HEK293 (cell line): ENCODE measurements around the gene EIF4B.

ENCODE experiments used
- CTCF ChIA-PET: fragments of 350-600 bp; formaldehyde crosslinking; extraction: SDS; loops from one replicate; lab custom pipeline; 2021; ENCODE audit warnings: antibody characterized with exemption; lab: Yijun Ruan, JAX
- POLR2A ChIA-PET: fragments of 300-600 bp; formaldehyde crosslinking; extraction: SDS; loops from one replicate; lab custom pipeline; 2020; ENCODE audit warnings: antibody characterized with exemption, inconsistent platforms; lab: Yijun Ruan, JAX
- H3K27ac ChIP-seq: fragments of 200-500 bp; sonication (Bioruptor generic); 2 replicates; pipeline ENCODE4 v1.5.1; 2014; ENCODE audit warnings: low read depth, low read length, control low read depth, inconsistent platforms; ENCODE audit errors: extremely low read depth
- H3K36me3 ChIP-seq, 2 experiments: fragments of 200-500 bp in 1 of 2; sonication (Bioruptor generic) in 1 of 2; 1 replicate in 1 of 2; 2 replicates in 1 of 2; pipeline ENCODE4 v1.5.1; 2014 to 2017; ENCODE audit warnings: inconsistent platforms in 2 of 2, low read length in 2 of 2; ENCODE audit not compliant: control insufficient read depth in 2 of 2, insufficient read depth in 1 of 2
- H3K4me1 ChIP-seq: fragments of 200-500 bp; sonication (Bioruptor generic); 2 replicates; pipeline ENCODE4 v1.5.1; 2014; ENCODE audit warnings: mild to moderate bottlenecking, low read length, inconsistent platforms; ENCODE audit not compliant: control insufficient read depth, insufficient read depth
- H3K4me3 ChIP-seq: 2 replicates; pipeline ENCODE4 v1.5.1; 2011; ENCODE audit warnings: low read depth, mild to moderate bottlenecking, control low read depth, low read length, moderate library complexity
- H3K9me3 ChIP-seq: fragments of 200-500 bp; sonication (Bioruptor generic); 2 replicates; pipeline ENCODE4 v1.5.1; 2014; ENCODE audit warnings: low read depth, low read length, inconsistent platforms; ENCODE audit not compliant: control insufficient read depth, insufficient read depth
- CTCF ChIP-seq: fragments of 450-650 bp; formaldehyde crosslinking; IDR thresholded peaks from 2 replicates; pipeline ENCODE4 v1.5.1; 2016; ENCODE audit warnings: missing biosample characterization, missing genetic modification characterization
- GLIS1 ChIP-seq: fragments of 450-650 bp; formaldehyde crosslinking; IDR thresholded peaks from 2 replicates; pipeline ENCODE4 v1.5.1; 2016; ENCODE audit warnings: missing biosample characterization, missing genetic modification characterization
- HOXC10 ChIP-seq: sonication (generic); formaldehyde crosslinking; IDR thresholded peaks from 2 replicates; pipeline ENCODE4 v1.8.1; 2023; ENCODE audit warnings: mild to moderate bottlenecking, missing genetic modification reagents
- OSR2 ChIP-seq: fragments of 450-650 bp; formaldehyde crosslinking; IDR thresholded peaks from 2 replicates; pipeline ENCODE4 v1.5.1; 2016; ENCODE audit warnings: missing biosample characterization, missing genetic modification characterization
- PRDM10 ChIP-seq: fragments of 450-650 bp; formaldehyde crosslinking; IDR thresholded peaks from 2 replicates; pipeline ENCODE4 v1.5.1; 2016; ENCODE audit warnings: missing biosample characterization, missing genetic modification characterization
- SCRT1 ChIP-seq: fragments of 450-650 bp; formaldehyde crosslinking; IDR thresholded peaks from 2 replicates; pipeline ENCODE4 v1.5.1; 2016; ENCODE audit warnings: missing biosample characterization, missing genetic modification characterization, borderline replicate concordance
- ZBTB48 ChIP-seq: fragments of 450-650 bp; formaldehyde crosslinking; IDR thresholded peaks from 2 replicates; pipeline ENCODE4 v1.5.1; 2016; ENCODE audit warnings: missing biosample characterization, missing genetic modification characterization
- ZNF175 ChIP-seq: fragments of 450-650 bp; formaldehyde crosslinking; IDR thresholded peaks from 2 replicates; pipeline ENCODE4 v1.5.1; 2016; ENCODE audit warnings: missing biosample characterization, missing genetic modification characterization
- ZNF2 ChIP-seq: fragments of 450-650 bp; formaldehyde crosslinking; IDR thresholded peaks from 2 replicates; pipeline ENCODE4 v1.5.1; 2016; ENCODE audit warnings: missing biosample characterization, missing genetic modification characterization
- ZNF211 ChIP-seq: fragments of 450-650 bp; formaldehyde crosslinking; IDR thresholded peaks from 2 replicates; pipeline ENCODE4 v1.5.1; 2016; ENCODE audit warnings: low read depth, missing biosample characterization, missing genetic modification characterization
- ZNF600 ChIP-seq: fragments of 450-650 bp; formaldehyde crosslinking; IDR thresholded peaks from 2 replicates; pipeline ENCODE4 v1.5.1; 2016; ENCODE audit warnings: missing biosample characterization, missing genetic modification characterization
- ZNF629 ChIP-seq: fragments of 450-650 bp; formaldehyde crosslinking; IDR thresholded peaks from 2 replicates; pipeline ENCODE4 v1.5.1; 2017; ENCODE audit warnings: missing biosample characterization, missing genetic modification characterization
- ZNF654 ChIP-seq: fragments of 450-650 bp; formaldehyde crosslinking; IDR thresholded peaks from 2 replicates; pipeline ENCODE4 v1.5.1; 2016; ENCODE audit warnings: low read depth, missing biosample characterization, missing genetic modification characterization
- ZNF830 ChIP-seq: fragments of 450-650 bp; IDR thresholded peaks from 2 replicates; pipeline ENCODE4 v1.5.0; 2018; ENCODE audit warnings: missing biosample characterization, missing genetic modification characterization, low read depth, mild to moderate bottlenecking, moderate library complexity
- TF ChIP-seq, protein P1 (sequence below): fragments of 450-650 bp; formaldehyde crosslinking; IDR thresholded peaks from 2 replicates; pipeline ENCODE4 v1.5.1; 2016; ENCODE audit warnings: missing biosample characterization, missing genetic modification characterization
- TF ChIP-seq, protein P2 (sequence below): fragments of 450-650 bp; formaldehyde crosslinking; IDR thresholded peaks from 2 replicates; pipeline ENCODE4 v1.5.1; 2016; ENCODE audit warnings: missing biosample characterization, missing genetic modification characterization, borderline replicate concordance

EIF4B gene

GRCh38 chr12:52975820-52976573 is 30.3 kb upstream of the EIF4B start (continued):
- TF ChIP-seq, protein P1, sequence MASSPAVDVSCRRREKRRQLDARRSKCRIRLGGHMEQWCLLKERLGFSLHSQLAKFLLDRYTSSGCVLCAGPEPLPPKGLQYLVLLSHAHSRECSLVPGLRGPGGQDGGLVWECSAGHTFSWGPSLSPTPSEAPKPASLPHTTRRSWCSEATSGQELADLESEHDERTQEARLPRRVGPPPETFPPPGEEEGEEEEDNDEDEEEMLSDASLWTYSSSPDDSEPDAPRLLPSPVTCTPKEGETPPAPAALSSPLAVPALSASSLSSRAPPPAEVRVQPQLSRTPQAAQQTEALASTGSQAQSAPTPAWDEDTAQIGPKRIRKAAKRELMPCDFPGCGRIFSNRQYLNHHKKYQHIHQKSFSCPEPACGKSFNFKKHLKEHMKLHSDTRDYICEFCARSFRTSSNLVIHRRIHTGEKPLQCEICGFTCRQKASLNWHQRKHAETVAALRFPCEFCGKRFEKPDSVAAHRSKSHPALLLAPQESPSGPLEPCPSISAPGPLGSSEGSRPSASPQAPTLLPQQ (tag by site-specific recombination) = peak; percentile 83
- TF ChIP-seq ZNF600 (peak; percentile 99), ZNF654 (tag by site-specific recombination) (peak; percentile 88), ZBTB48 (peak; percentile 66; the same call in 1 of the 2 replicates), ZNF175 (tag by site-specific recombination) (no peak), ZNF629 (no peak), GLIS1 (tag by site-specific recombination) (peak; percentile 64), ZNF830 (tag by site-specific recombination) (no peak), ZNF2 (tag by site-specific recombination) (peak; percentile 73), CTCF (peak; percentile 92)
- TF ChIP-seq, protein P2, sequence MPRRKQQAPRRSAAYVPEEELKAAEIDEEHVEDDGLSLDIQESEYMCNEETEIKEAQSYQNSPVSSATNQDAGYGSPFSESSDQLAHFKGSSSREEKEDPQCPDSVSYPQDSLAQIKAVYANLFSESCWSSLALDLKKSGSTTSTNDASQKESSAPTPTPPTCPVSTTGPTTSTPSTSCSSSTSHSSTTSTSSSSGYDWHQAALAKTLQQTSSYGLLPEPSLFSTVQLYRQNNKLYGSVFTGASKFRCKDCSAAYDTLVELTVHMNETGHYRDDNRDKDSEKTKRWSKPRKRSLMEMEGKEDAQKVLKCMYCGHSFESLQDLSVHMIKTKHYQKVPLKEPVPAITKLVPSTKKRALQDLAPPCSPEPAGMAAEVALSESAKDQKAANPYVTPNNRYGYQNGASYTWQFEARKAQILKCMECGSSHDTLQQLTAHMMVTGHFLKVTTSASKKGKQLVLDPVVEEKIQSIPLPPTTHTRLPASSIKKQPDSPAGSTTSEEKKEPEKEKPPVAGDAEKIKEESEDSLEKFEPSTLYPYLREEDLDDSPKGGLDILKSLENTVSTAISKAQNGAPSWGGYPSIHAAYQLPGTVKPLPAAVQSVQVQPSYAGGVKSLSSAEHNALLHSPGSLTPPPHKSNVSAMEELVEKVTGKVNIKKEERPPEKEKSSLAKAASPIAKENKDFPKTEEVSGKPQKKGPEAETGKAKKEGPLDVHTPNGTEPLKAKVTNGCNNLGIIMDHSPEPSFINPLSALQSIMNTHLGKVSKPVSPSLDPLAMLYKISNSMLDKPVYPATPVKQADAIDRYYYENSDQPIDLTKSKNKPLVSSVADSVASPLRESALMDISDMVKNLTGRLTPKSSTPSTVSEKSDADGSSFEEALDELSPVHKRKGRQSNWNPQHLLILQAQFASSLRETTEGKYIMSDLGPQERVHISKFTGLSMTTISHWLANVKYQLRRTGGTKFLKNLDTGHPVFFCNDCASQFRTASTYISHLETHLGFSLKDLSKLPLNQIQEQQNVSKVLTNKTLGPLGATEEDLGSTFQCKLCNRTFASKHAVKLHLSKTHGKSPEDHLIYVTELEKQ (tag by site-specific recombination) = no peak

GRCh38 chr12:52976574-52977071 is 29.6 kb upstream of the EIF4B start:
- Histone ChIP-seq H3K4me1 (no peaks in the 10 kb centered on the region; the same call in 1 of the 2 replicates), H3K27ac (no peak overlapping the region), H3K4me3 (no peak overlapping the region), H3K9me3 (no peaks in the 10 kb centered on the region), H3K36me3 (no peaks in the 10 kb centered on the region)
- TF ChIP-seq OSR2 (tag by site-specific recombination) (peak; percentile 53), PRDM10 (tag by site-specific recombination) (peak; percentile 57; the same call in 1 of the 2 replicates), SCRT1 (tag by site-specific recombination) (no peak), GLIS1 (tag by site-specific recombination) (peak; percentile 35), ZNF211 (no peak), HOXC10 (CRISPR knock-in tag) (no peak)
- POLR2A ChIA-PET = interaction anchor here (1.0 to 5.1 kb wide), 4 partner anchors 20 to 103 kb away, joined by 3 to 115 read pairs (median 4); partner anchors contain the start of gene KRT8
- CTCF ChIA-PET = interaction anchor here (0.6 to 21.2 kb wide), 6 partner anchors 76 to 836 kb away, joined by 3 to 835 read pairs (median 32); partner anchors contain the start of gene KRT8
